GM19397 (cell line): ENCODE measurements around the gene HOMER2.

Experiments used
- ATAC-seq: cut with Tn5 transposase; IDR thresholded peaks from one replicate; pipeline ENCODE4 v1.9.1; 2021; ENCODE audit warnings: mild to moderate bottlenecking, moderate library complexity; ENCODE audit not compliant: unreplicated experiment

The HOMER2 gene

GRCh38 chr15:82807920-82808633 lies 144.4 kb downstream of the HOMER2 start:
- no peak for ATAC-seq

GRCh38 chr15:82805994-82806406 lies 146.5 kb downstream of the HOMER2 start, which contains the start of gene FSD2:
TSS of gene FSD2 (minus strand) at chr15:82806069. CDS start at chr15:82787390, 18,679 bp downstream.
- ATAC-seq: peak; percentile 48

DNA sequence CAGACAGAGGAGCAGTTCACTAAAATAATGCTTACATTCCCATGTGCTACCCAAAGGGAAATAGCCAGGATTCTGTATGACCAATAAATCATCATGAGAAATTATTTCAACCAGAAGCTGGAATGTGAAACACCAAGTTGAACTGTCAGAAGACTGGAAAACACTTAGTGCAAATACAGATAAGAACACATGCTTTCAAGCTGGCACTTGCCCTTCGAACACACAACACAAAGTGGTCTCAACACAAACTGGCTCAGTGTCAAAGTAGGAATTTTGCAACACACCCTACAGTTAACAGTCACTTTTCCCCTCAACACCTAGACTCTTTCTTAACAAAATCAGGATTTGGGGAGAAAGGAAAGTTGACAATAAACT lies 148.0 kb downstream of the HOMER2 start:
- ATAC-seq: no peak

DNA sequence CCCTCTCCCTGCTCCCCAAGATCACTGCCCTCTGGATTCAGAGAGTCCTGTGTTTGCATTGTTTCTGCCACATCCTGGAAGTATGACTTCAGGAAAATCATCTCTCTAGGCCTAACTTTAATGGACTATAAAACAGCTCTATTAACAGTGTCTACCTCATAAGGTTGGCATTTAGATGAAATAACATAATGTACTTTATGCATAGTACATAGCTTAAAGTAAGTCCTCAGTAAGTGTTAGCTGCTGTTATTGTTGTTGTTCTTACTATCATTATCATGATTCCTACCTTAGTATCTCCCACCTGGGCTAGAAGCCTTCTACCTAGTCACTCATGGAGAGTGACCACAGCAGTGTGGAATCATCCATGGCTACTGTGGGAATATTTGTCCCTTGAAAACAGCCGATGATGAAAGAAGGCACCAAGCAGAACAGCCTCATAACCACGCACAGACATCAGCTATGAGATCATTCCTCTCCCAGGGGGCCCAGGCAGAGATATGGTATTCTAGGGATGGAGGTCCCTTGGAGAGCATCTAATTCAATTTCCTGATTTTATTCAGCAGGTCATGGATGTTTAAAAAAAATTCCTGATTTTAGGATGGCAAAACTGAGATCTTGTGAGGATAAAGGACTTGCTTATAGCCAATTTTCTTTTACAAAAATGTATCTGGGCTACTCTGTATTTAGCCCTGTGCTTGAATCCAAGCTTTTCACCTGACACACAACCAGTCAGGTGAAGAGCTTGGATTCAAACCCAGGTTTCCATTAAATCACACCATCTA lies 148.5 kb downstream of the HOMER2 start:
- no peak for ATAC-seq

DNA sequence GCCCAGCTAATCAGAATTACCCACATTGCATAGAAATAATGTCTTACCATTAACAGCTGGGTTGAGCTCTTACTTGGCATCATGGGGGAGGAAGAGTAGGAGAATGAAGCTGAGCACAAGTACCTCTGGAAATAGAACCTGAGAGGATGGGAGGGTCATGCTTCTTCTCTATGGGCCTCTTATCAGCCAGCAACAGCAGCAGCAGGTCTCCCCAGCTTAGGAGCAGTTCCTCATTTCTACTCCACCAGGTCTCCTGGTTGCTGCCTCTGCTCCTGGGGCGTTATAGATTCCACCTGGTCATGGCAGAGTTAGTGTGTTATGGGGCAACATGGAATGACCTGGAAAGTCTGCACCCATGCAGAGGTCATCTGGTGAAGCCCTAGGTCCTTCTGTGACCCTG lies 150.0 kb downstream of the HOMER2 start:
- ATAC-seq: no peak

- no peak for ATAC-seq
Observed at GRCh38 chr15:82799183-82799841, 153.2 kb downstream of the HOMER2 start.
